GM12875 (cell line): ENCODE data around the gene PDGFRB.

Experiments
- H3K4me3 ChIP-seq: one replicate; pipeline ENCODE4 v1.5.1; 2011; ENCODE audit warnings: low read depth, low read length, control low read depth
- TF ChIP-seq, protein P1 (sequence below): IDR thresholded peaks from 2 replicates; pipeline ENCODE4 v1.5.1; 2011; ENCODE audit warnings: low read depth, mild to moderate bottlenecking, control low read depth, inconsistent platforms, low read length, moderate library complexity, borderline replicate concordance; ENCODE audit not compliant: insufficient read depth

The PDGFRB gene

DNA sequence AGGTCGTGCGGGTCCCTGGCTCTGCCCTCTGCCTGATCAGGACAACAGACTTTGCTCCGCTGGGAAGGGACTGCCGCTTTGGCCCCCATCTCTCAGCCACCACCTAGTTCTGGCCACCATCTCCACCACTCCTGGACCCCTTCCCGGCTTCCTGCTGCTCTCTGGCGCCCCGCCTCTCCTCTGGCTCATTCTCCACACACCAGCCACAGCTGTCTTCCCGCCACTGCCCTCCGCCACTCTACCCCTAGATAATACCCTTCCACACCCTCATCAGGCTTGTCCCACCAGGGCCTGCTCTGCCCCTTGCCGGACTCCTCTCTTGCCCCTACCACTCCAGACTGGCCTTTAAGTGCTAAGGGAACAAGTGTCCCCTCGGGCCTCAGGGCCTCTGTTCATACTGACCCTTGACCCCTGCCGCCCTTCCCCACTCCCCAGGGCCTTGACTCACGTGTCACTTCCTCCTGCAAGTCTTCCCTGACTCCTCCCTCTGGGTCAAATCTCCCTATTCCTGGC, 8.0 kb upstream of the PDGFRB start:
- no peak overlapping the region for H3K4me3 ChIP-seq
- TF ChIP-seq, protein P1, sequence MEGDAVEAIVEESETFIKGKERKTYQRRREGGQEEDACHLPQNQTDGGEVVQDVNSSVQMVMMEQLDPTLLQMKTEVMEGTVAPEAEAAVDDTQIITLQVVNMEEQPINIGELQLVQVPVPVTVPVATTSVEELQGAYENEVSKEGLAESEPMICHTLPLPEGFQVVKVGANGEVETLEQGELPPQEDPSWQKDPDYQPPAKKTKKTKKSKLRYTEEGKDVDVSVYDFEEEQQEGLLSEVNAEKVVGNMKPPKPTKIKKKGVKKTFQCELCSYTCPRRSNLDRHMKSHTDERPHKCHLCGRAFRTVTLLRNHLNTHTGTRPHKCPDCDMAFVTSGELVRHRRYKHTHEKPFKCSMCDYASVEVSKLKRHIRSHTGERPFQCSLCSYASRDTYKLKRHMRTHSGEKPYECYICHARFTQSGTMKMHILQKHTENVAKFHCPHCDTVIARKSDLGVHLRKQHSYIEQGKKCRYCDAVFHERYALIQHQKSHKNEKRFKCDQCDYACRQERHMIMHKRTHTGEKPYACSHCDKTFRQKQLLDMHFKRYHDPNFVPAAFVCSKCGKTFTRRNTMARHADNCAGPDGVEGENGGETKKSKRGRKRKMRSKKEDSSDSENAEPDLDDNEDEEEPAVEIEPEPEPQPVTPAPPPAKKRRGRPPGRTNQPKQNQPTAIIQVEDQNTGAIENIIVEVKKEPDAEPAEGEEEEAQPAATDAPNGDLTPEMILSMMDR = no peak

DNA sequence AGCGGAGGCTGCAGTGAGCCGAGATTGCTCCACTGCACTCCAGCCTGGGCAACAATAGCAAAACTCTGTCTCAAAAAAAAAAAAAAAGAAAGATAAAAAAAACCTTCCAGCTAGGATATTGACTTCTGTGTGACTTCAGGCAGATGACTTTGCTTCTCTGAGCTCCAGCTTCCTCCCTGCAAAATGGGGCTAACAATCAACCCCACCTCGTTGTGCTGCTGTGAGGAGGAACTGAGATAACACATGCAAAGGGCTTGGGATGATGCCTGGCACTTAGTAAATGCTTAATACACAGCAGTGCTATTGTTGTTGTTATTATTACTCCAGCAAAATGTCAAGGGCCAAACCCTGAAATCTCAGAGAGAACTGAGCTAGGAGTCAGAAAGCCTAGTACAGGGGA, 7.4 kb upstream of the PDGFRB start:
- TF ChIP-seq, protein P1 = no peak
- H3K4me3 ChIP-seq = no peak overlapping the region

DNA sequence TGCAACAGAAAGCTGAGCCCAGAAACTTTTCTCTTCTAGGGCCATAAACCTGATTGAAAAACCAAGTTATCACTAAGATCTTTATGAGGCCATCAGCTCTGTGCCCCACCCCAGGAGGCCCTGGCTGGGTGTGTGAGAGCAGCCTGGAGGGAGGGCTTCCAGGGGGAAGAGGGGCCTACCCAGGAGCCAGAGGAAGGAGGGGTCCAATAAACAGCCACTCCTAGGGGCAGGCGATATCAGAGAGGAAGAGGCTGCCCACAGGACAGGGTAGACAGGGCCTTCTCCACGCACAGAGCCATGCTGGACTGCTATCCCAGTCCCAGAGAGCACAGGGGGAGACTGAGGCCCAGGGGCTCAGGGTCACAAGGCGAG, 6.5 kb upstream of the PDGFRB start:
- H3K4me3 ChIP-seq = no peak overlapping the region
- TF ChIP-seq, protein P1 = no peak

DNA sequence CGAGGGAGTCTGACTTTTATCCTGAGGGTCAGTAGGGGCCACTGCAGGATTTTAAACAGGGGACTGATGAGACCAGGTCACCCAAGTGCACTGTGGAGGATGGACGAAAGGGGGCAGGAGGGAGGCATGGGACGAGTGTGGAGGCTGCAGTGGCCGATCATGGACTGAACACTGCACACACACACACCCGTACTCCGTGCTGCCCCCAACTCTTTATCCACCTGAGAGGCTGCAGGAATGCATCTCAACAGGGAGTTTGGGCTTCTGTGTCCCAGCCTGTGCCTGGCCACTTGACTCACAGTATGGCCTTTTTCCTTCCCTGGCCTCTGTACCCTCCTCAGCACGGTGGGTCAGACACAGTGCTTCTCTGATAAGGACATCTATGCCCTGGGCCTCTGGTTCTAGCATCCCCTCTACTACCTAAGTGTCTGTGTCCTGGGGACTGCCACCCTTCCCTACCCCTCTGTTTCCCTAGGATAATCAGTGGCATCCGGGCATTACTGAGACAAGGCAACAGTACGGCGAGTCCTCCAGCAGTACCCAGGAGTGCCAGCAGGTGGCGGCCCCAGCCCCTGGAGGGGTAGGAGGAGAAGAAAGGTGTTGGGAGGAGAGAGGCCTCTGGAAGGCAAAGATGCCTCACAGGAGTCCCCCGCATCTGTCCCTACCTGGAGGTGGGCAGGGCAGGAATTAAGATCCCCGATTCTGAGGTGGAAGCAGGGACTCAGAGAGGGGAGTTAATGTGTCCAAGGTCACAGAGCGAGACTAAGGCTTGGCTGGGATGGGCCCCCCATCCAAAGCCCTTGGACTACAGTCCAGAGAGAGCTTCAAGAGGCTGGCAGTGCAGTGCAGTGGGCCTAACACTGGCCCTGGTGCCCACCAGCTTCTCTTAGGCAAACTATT, 5.8 kb upstream of the PDGFRB start:
- TF ChIP-seq, protein P1 = peak; percentile 97
- no peak overlapping the region for H3K4me3 ChIP-seq

DNA sequence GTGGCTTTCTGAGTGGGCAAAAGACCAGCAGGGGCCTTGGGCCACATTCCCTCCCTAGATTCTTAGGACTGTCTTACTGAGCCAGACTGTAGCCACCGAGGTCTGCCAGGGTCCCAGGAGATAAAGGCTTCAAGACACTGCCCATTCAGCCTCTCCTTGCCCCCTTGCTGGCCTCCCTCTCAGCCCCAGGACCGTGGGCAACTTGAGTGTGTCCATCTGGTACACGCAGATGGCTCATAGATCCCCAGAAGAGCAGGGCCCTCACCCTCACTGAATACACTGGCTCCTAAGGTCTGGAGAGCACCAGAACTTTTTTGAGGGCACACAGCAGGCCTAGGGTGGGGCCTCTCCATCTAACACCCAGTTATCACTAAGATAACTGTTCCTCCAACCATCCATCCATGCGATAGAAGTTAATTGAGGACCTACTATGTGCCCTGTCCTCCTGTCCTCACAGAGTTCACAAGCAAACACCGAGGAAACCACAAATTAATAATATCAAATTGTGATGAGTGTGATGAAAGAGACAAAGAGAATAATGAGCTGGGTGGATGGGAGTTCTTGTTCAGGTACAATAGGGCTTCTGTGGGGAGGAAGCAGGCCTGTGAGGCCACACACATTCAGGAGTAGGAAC, 4.9 kb upstream of the PDGFRB start:
- no peak overlapping the region for H3K4me3 ChIP-seq
- TF ChIP-seq, protein P1 = no peak

DNA sequence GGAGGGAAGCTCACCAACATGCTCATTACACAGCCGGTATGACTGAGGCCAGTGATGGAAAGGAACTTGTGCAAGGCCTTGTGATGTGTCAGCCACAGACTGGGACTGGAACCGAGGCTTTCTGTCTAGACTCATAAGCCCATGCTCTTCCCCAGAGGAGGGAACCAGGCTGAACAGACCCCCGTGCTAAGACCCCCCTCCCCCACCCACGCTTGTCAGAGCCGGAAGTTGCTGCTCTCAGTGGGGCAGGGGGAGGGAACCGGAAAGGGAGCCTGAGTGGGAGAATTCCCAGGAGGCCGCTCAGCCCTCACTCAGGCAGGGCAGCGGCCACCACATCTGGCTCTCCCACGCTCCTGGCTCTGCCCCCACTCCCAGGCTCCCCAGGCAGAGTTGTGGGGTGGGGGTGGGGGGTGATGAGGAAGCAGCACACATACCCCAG, 4.1 kb upstream of the PDGFRB start:
- no peak overlapping the region for H3K4me3 ChIP-seq

More for the DNA sequence above, 4.1 kb upstream of the PDGFRB start:
- TF ChIP-seq, protein P1 = no peak
